RPMI7951 (cell line): ENCODE data around the gene CASR. TPM values are rescaled to one million over a fixed set of nuclear protein-coding genes. Genes with fewer than 3 reads are reported as not detected.
"Not testable (repeated sequence)": the region's sequence is repeated elsewhere in the genome, so short reads cannot be mapped to it uniquely, and the experiment has no call there.

Source experiments
- DNase-seq: peaks from one replicate; pipeline ENCODE4 v3.0.0-alpha.2; 2012; ENCODE audit warnings: low read depth
- total RNA-seq: library from RNA; depleted of rRNA; stranded (reverse); fragments of >200 nt; shearing (Covaris generic); gene quantifications from 2 replicates; pipeline ENCODE4 v1.2.3, GENCODE V29; 2014; rRNA removed

Gene CASR
- total RNA-seq: not detected in 2 replicates

- no peak for DNase-seq
These were observed at the start of gene CASR for GRCh38 chr3:122183521-122183892. TSS of gene CASR (plus strand) at chr3:122183668. CDS start at chr3:122254190, 70,522 bp downstream.

DNA sequence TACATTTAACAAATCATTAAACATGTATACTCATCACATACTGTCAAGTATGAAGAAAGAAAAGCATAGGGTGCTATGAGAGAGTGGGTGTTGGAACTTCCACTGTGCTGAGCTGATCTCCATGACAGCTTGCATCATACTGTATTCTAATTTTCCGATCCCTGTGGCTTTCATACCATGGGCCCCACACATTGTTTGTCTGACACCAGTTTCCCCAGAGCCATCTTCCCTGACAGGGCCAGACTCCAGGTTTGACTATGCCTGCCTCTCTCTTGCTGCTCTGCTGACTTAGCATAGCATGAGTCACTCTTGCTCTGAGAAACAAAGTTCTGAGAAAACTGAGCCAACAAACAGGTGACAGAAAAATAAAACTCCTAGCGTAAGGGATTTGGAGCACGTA is 37.0 kb upstream of the CASR start:
- peak; percentile 5 for DNase-seq

GRCh38 chr3:122148941-122149627 is 34.4 kb upstream of the CASR start:
- DNase-seq: no peak

DNA sequence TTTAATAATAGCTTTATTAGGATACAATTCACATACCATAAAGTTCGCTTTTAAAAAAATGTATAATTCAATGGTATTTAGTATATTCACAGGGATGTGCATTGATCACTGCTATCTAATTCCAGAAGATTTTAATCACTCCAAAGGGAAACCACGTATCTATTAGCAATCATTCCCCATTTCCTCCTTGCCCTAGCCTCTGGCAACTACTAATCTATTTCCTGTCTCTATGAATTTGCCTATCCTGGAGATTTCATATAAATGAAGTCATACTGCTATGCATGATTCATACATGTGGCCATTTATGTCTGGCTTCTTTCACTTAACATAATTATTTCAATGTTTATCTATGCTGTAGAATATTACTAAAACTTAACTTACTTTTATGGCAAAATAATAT is 32.0 kb upstream of the CASR start:
- DNase-seq: peak; percentile 9

DNA sequence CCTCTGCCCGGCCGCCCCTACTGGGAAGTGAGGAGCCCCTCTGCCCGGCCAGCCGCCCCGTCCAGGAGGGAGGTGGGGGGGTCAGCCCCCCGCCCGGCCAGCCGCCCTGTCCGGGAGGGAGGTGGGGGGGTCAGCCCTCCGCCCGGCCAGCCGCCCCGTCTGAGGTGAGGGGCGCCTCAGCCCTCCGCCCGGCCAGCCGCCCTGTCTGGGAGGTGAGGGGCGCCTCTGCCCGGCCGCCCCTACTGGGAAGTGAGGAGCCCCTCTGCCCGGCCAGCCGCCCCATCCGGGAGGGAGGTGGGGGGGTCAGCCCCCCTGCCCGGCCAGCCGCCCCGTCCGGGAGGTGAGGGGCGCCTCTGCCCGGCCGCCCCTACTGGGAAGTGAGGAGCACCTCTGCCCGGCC is 18.5 kb upstream of the CASR start:
- not testable (repeated sequence) for DNase-seq

DNA sequence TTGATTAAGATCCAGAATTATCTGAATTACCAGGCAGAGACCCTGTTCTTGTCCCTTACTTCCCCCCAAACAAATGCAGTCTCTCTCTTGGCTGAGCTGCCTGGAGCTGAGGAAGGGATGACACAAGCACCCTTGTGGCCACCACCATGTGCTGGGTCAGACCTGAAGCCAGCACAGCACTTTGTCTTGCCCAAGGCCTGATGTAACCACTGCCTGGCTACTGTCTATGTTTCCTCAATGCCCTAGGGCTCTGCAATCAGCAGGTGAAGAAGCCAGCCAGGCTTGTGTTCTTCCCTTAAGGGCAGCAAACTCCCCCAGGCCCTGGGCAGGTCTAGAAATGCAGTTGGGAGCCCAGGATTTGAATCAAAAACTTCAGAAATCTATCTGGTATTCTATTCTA is 15.8 kb upstream of the CASR start:
- DNase-seq: no peak

GRCh38 chr3:122168044-122168443 is 15.4 kb upstream of the CASR start:
- no peak for DNase-seq

- DNase-seq: peak; percentile 8
These were observed 13.6 kb upstream of the CASR start for GRCh38 chr3:122169911-122170310.

DNA sequence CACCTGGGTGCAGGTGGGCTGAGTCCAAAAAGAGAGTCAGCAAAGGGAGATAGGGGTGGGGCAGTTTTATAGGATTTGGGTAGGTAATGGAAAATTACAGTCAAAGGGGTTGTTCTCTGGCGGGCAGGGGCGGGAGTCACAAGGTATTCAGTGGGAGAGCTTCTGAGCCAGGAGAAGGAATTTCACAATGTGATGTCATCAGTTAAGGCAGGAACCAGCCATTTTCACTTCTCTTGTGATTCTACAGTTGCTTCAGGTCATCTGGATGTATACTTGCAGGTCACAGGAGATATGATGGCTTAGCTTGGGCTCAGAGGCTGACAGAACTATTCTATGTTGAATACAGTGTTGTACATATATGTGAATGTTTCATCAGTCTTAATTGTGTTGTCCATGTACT is 12.1 kb upstream of the CASR start:
- not testable (repeated sequence) for DNase-seq

DNA sequence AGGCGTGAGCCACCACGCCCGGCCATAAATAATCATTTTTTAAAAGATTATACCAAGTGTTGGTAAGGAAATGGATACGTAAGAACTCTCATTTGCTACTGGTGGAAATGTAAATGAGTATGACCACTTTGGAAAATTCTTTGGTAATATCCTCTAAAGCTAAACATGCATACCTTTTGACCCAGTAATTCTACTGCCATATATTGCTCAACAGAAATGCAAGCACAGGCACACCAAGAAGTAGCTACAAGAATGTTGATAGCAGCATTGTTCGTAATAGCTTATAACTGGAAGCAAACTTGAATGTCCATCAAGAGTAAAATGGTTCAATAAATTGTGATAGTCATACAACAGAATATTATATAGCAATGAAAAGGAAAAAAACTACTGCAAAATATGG is 4.8 kb upstream of the CASR start:
- DNase-seq: no peak

GRCh38 chr3:122183893-122184590 is 574 bp downstream of the CASR start:
- DNase-seq: no peak

DNA sequence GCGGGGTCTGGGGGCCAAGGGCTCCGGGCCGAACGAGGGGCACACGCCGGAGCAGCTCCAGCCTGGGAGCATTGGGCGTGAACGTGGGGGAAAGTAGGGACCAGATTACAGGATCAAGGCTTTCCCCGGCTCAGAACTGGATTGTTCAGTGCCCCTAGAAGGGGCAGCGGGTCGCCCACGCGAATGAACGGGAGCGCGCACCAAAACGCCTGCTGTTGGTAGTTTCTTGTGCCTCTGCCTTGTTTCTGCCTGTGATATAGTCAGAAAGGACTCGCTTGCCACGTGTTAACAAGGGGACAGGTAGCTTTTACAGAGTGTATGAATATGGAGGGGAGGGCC is 1.1 kb downstream of the CASR start:
- no peak for DNase-seq

GRCh38 chr3:122186372-122186771 is 2.9 kb downstream of the CASR start:
- DNase-seq: no peak

GRCh38 chr3:122188737-122189136 is 5.3 kb downstream of the CASR start:
- no peak for DNase-seq

DNA sequence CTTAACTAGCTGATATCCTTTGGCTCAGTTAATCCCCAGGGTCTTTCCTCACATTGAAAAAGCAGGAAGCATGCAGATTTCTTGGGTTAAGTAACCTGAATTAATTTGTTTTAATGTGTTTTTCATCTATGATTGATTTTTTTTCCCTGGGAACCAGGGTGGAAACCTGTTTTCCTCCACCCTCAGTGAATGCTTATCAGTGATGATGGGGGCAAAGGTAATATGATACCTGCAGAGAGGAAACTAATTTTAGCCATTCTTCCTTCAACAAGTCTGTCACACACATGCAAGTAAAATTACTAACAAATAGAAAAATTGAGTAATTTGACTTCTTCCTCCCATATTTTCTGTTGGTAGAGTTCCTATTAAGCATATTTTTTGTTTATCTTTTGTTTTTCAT is 5.9 kb downstream of the CASR start:
- DNase-seq: no peak

DNA sequence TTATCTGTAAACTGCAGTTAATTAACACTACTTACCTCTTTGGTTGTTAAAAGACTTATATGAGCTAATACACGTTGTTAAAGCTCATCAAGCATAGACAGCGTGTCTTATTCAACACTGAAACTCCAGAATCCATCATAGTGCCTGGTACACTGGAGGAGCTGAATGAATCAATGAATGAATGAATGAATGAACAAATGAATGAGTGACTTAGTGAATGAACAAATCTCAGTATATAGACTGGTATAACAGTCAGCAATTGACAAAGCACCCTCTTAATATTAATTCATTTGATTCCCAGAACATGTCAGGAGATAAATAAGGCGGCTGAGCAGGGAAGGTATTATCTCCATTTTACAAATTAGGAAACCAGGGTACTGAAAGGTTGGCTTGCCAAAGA is 7.1 kb downstream of the CASR start:
- no peak for DNase-seq

- no peak for DNase-seq
These were observed 15.5 kb downstream of the CASR start for GRCh38 chr3:122198966-122199365.

DNA sequence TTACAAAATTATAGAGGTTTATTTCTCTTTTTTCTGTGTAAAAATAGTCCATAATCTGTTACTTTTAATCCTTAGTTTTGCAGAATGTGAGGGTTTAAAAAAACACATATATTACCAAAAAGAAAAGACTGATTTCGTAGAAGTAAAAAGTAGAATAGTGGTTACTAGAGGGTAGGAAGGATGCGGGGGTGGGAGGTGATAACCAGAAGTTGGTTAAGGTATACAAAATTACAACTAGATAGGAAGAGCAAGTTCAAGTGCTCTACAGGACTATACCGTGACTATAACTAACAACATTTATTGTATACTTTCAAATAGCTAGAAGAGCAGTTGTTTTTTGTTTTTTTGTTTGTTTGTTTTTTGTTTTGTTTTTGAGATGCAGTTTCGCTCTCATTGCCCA is 16.1 kb downstream of the CASR start:
- DNase-seq: no peak

DNA sequence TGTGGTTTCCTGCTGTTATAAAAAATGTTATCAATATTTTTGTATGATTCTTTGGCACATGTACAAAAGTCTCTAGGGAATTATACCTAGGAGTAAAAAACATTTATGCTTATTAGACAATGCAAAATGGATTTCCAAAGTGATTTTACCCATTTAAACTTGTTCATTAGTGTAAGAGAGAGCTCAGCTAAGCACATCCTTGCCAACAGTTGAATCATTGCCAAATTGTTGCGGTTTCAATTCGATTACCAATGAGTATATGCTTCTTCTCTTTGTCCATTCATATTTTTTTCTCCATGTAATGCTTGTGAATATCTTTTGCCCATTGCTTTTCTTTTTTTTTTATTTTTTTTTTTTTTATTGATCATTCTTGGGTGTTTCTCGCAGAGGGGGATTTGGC is 17.2 kb downstream of the CASR start:
- DNase-seq: peak; percentile 3

DNA sequence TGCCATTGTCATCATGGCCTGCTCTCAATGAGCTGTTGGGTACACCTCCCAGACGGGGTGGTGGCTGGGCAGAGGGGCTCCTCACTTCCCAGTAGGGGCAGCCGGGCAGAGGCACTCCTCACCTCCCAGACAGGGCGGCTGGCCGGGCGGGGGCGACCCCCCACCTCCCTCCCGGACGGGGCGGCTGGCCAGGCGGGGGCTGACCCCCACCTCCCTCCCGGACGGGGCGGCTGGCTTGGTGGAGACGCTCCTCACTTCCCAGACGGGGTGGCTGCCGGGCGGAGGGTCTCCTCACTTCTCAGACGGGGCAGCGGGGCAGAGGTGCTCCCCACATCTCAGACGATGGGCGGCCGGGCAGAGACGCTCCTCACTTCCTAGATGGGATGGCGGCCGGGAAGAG is 18.0 kb downstream of the CASR start:
- not testable (repeated sequence) for DNase-seq

DNA sequence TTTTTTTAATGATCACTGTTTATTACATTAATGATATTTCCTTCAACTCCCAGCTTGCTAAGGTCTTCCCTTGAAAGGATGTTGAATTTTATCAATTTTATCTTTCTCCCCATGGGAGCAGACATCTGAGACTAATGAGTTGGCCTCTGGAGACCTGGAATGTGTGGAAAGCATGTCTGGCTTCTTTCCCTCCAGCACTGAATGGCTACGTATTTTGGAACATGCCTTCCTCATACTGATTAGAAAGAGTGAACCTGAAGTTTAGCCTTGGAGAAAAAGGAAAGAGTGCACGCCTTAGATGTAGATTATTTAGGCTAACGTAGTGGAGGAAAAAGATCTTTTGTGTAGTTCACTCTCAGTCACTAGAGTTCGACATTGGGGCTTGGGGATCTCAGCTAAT is 25.1 kb downstream of the CASR start:
- no peak for DNase-seq

- DNase-seq: no peak
These were observed 30.2 kb downstream of the CASR start for GRCh38 chr3:122213650-122214049.

DNA sequence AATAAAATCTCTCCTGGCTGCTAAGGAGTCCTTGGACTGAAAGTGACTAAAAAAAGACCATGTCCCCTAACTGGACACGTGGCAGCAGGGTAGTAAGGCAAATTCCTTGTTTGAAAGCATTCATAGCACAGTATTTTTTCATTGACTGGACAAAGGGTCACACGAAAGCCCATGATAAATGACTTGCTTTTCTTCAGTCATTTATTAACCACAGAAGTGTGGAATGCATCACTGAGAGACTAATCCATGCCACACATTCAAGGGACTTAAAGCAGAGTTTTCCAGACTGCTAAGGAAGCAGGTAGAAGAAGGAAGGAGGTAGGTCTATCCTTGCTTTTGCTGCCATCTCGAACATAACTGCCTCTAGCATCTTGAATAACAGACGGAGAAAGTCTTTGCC is 31.2 kb downstream of the CASR start:
- no peak for DNase-seq
